Stimulated activated CD4-positive, alpha-beta T cell treated with anti-CD3 and anti-CD28 coated beads, TNF-alpha, amount 100 ng/mL, for 4 hours (primary cell): ENCODE data around the gene RHEB.
A peak's percentile ranks its signal among the peaks of the same experiment; 100 is the strongest.

Source experiments
- DNase-seq, 3 experiments: peaks; one replicate each; pipeline ENCODE4 v3.0.0-alpha.2; 2020; ENCODE audit warnings: low read depth in 3 of 3

The RHEB gene

DNA sequence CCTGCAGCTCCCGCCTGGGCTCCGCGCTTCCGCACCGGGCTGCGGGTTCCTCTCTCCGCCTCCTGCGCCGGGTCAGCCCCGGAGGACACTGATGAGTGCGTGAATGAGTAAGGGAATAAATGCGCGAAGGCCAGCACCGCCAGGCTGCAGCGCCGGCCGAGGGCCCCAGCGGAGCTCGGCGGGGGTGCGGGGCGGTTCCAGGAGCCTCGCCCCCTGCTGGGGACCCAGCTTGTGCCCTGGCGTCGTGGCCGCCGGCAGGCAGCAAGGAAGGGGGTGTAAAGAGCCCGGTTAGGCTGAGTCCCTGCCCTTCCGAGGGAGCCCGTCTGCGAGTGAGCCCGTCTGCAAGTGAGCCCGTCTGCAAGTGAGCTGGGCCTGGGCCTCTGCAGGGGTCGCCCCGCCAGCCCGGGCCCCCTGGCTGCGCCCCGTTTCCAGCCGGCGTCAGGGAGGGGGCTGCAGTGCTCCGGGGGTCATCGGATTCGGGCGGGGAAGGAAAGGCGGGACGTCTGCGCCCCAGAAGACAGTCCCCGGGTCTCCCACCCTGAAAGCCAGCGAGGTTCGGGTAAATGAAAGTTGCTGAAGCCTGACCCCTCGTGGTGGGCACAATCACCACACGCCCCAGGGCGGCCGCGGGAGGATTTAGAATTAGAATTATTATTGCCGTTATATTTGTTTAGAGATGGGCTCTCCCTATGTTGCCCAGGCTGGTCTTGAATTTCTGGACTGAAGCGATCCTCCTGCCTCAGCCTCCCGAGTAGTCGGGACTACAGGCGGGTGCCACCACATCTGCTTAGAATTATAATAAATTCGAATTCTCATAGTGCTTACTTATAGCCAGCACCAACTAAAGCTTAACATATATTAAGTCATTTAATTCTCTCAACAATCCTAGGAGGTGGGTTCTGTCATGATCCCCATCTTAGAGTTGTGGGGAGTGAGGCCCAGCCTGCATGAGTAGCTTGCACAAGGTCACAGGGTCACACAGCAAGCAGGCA is 71.1 kb downstream of the RHEB start:
- peak; percentile 58 to 69 (median 64) for DNase-seq

DNA sequence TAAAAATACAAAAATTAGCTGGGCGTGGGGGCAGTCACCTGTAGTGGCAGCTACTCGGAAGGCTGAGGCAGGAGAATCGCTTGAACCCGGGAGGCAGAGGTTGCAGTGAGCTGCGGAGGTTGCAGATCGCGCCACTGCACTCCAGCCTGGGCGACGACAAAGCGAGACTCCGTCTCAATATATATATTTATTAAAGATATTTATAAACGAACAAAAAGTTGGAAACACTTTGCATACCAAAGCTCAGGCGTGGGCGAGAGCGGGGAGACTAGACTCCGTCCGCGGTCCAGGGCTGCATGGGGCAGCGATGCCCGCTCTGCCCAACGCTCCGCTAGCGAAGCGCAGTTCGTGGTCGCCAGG is 71.8 kb downstream of the RHEB start:
- DNase-seq, result no peak

DNA sequence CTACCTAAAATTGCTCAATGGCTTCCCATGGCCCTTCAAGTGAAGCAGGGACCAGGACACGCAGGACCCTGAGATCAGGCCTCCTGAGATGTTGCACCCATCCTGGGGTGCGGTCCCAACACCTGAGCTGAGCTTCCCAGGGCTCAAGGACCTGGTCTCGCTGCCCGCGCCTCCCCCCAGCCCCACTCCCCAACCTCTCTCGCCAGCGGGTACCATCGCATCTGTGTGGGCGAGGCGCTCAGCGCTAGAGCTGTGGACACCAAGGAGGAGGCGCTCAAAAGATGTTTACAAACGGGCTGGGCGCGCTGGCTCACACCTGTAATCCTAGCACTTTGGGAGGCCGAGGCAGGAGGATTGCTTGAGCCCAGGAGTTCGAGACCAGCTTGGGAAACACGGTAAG is 72.4 kb downstream of the RHEB start:
- no peak for DNase-seq

DNA sequence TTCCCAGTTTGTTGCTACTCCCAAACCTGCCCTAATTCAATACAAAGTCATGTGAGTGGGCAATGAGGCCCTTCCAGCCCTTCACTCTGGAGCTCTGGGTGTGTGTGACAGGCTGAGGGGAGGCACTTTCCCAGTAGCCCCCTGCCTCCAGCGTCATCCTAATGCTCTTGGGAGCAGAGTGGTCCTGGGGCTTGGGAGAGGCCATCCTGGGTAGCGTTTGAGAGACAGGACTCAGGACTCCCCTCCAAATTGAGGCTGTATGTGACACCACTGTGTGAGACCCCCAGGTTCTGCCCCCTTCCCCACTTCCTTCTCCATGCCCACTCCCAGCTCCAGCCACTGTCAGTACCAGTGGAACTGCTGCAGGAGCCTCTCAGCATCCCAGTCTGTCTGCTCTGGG is 73.3 kb downstream of the RHEB start:
- no peak for DNase-seq

DNA sequence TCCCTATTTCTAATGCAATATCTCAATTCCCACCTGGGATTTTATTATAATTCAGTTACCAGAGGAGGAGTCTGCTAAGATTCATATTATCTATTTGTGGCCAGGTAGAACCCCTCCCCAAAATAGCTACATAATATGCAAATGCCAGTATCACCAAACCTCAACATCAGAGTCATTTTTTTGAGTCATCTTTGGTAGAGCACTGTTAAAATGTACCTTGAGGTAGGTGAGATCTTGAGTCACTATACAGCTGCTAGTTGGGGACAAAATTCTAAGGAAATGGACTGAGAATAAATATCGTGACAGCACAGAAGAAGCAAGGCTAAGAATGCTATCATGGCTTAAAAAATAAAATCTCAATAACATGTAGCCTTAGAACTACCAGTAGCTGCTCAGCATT is 75.1 kb downstream of the RHEB start:
- no peak for DNase-seq

DNA sequence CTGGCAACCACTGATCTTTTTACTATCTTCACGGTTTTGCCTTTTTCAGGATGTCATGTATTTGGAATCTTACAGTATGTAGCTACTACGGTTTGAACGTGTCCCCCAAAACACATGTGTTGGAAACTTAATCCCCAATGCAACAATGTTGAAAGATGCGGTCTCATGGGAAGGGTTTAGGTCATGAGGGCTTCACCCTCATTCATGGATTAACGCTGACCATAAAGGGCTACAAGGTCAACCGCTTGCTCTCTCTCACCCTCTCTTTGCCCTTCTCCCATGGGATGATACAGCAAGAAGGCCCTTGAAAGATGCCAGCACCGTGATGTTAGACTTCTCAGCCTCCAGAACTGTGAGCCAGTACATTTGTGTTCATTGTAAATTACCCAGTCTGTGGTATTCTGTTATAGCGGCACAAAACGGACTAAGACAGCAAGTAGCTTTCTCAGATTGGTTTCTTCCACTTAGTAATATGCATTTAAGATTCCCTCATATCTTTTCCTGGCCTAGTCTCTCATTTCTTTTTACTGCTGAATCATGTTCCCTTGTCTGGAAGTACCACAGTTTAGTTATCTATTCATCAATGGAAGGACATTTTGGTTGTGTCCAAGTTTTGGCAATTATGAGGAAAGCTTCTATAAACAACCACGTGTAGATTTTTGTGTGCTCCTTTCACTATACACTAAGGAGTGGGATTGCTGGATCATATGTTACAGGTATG is 76.8 kb downstream of the RHEB start:
- no peak for DNase-seq

DNA sequence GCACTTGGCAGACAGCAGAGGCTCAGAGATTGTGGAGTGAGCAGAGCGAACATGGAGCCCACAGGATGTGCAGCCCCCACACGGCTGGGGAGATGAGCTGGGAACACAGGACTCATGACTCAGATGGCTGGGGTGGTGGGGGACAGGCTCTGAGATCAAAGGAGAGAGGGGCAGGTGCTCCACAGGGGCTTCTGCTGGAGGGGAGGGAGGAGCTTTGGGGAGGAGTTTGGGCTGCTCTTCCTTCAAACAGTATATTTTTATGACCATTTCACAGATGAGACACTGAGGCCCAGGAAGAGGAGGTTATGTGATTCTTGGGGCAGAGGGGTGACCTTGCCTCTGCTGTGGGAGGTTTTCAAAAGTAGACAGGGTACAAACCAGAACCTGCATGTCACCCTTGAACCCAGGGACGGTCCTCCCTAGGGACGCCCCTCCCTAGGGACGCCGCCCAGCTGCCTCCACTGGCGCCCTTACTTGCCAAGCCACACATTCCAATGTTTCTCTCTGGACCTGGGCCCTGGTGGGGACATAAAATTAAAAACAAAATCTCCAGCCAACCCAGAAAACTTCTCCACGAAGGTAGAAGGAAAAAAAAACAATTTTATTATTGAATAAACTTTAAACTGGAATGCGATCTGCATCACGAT is 78.8 kb downstream of the RHEB start:
- DNase-seq, result no peak

DNA sequence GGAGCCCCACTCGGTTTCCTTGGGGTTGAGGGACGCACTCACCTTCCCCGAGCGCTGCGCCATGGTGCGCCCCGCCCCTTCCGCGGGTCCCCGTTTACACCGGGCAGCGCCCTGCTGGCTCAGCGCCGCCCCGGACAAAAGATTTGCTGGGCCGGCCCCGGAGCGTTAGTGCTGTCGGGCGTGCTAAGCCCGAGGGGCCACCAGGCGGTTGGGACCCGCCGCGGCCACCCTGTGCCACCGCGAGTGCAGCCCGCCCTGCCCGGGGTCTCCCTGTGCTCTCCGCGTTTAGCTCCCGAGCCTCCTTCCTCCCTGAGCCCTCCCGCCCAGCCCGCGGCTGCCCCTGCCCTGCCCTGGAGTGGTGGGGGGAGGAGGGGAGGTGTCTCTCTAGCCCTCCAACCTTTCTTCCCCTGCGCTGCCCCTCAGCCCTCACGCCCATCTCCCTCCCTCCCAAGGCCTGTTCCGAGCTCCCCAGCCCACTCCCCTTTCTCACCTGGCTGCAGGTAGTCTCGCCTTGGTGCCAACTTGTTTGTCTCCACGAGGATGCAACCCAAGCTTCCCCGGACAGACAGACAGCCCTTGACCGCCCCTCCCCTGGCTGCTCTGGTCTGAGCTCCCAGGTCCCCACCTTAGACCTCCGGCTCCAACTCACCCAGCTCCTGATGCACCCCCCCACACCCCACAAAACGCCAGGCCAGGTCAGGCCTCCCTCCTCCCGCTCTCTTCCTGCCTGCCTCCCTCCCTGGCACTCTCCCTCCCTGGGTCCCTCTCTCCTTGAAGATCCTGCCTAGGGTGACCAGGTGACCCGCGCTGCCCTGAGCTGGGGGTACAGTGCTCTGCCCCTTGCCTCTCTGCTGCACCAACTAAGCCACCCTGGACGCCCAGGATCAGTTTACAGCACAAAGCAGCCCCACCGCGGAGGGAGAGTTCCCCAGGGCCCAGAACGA is 79.6 kb downstream of the RHEB start, which contains the start of gene CRYGN:
CRYGN (minus strand) TSS at position 287 of the 944 bp plus-strand sequence; CDS start at position 63, 224 bp downstream.
- DNase-seq, result no peak

DNA sequence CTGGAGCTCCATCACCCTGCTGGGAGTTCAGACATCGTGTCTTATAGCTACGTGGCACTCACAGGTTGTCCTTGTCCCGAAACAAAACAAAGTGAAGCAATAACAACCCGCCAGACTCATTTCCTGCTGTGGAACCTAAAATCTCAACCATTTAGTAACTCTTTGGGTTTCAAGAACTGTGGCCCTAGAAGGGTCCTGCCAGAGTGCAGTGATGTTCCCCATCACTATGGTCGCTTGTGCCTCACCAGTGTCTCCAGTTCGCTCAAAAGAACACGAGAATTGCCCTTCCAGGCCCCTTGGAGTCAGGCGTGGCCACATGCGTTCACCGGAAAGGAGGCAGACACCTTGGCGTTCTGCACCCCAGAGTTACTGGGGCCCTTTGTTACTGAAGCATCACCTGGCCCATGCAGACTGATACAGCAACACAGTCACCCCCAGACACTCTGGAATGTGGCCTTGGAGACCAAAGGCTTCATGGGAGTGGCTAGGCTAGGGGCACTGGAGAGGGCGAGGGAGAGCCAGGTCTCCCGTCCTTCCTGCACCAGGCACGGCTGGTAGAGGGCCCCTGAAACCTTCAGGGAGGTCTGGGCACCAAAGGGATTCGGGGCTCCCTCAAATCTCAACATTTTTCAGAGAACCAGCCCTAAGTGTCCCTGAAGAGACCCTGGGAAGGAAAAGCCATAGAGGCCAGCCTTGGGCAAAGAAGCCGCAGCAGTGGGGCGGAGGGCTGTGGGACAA is 80.7 kb downstream of the RHEB start:
- no peak for DNase-seq

DNA sequence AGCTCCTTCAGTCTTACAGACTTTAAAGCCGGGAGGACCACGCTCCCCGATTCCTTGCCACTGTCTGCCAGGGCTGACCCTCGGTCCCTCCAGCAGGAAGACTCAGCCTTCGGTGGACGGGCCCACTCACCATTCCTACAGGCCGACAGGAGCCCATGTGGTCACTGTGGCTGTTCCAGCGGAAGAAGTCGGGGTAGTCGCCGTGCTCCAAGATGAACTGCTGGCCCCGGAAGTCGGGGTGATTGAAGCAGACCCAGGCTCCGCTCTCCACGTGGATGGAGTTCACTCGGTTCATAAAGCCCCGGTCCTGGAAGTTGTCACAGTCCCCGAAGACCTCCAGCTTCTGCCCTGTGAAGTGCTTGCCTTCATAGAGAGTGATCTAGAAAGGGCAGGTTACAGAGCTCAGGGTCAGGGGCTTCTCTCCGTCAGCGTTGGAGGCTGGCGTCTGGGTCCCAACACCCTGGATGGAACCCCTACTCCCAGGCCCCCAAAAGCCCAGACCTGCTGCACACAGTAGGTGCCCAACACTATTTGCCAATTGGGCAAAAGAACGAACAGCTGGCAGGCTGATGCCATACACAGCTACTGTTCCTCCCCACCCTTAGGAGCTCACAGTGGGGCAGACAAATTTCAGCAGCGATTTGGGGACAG is 81.7 kb downstream of the RHEB start:
- DNase-seq, result no peak

DNA sequence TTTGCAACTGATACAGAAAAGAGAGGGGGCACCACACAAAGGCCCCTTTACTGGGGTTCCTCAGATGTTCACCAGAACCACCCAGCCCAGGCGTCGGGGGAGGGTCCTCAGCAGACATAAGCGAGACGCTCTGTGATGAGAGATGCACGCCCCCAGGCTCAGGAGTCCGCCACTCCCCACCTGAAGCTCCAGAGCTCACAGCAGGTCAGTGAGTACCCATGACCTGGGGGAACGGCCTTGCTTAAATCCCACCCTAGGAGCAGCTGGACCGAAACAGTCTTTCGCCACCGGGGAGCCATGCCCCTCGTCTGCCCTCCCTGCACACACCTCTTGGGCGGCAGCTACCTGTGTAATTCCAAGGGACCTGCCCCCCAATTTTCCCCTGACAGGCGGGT is 82.5 kb downstream of the RHEB start:
- DNase-seq, result no peak

DNA sequence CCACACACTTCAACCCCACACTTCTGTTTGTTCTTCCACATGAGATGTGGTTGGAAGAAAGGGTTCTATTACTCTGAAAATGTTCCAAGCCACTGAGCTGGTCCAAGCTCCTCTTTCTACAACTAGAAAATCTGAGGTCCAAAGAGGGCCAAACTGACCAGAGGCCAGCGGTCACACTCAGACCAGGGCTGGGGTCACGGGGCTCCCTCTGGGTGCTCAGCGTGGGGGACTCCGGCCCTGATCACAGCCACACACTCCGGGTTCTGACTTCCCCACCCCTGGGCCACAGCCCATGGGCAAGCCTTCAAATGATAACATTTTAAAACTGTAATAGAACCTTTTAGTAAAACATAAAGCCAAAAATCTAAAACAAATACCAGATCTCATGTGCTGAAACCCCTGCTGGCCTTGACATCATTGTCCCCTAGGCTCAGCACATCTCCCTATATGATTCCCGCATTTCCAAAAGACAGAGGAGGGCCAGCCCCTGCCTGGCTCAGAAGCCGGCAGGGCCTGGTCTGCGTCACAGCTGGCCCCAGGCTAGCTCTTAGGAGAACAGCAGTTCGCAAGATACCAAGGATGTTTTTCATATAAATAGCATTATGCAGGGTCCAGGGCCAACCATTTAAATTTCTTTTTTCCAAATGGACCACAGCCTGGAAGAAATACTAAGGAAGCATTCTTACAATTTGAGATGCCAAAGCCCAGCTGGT is 83.1 kb downstream of the RHEB start:
- DNase-seq, result no peak

DNA sequence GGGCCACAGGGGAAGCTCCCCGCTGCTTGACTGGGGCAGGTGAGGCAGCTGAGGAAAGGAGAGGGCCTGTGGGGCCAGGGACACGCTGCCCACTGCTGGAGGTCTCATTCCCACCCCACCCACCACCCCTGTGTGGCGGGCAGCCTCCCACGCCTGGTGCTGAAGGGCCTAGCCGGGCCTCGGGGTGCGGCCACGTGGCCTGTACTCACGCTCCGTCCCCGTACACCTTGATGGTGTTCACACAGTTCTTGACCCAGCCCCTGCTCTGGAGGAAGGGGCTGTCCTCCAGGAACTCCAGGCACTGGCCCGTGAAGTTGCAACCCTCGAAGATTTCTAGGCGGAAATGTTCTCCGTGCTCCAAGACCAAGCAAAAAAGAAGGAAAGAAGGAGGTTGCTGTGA is 83.7 kb downstream of the RHEB start:
- DNase-seq, result no peak

DNA sequence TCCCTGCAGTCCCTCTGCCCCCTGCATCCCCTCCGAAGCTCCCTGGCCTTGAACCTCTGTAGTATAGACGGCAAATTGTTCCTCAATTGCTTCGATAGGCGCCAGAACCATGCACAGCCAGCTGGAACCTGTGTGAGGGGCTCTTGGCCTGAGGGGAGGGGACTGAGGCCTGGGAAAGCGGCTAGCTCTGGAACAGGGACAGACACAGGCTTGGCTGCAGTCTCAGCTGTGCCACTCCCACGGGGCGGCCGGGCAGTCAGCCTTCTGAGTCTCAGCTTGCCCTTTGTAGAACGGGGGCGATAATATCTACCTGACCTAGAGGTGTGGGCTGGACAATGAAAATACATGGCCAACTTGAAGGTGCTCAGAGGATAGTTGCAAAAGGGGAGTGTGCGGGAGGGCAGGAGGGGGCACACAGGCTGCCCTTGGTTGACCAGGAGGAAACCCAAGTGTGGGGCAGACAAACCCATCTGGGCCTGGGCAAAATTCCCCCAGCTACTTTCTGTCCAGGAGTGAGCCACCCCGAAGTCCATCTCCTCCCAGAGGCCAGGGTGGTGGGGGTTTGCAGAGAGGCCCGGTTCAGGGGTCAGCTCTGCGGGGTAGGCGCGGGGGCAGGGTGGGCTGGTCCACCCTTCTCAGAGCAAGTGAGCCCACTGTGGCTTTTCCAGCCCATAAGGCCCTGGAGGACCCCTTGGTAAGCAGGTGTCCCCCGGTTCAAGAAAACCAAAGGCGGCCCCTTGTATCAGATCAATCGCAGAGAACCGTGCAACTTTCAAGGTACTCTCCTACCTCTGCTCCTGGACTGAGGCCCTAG is 84.4 kb downstream of the RHEB start:
- DNase-seq, result no peak

DNA sequence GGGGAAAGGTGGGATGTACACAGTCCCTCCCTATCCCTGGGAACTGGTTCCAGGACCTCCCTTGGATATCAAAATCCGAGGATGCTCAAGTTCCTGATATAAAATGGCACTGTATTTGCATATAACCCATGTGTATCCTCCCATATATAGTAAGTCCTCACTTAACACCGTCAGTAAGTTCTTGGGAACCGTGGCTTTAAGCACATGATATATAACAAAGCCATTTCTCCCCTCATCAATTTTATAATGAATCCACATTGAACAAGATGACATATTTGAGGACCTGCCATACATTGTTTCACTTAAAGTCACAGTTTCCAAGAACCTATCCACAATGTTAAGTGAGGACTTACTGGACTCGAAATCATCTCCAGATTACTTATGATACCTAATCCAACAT is 85.1 kb downstream of the RHEB start:
- no peak for DNase-seq

DNA sequence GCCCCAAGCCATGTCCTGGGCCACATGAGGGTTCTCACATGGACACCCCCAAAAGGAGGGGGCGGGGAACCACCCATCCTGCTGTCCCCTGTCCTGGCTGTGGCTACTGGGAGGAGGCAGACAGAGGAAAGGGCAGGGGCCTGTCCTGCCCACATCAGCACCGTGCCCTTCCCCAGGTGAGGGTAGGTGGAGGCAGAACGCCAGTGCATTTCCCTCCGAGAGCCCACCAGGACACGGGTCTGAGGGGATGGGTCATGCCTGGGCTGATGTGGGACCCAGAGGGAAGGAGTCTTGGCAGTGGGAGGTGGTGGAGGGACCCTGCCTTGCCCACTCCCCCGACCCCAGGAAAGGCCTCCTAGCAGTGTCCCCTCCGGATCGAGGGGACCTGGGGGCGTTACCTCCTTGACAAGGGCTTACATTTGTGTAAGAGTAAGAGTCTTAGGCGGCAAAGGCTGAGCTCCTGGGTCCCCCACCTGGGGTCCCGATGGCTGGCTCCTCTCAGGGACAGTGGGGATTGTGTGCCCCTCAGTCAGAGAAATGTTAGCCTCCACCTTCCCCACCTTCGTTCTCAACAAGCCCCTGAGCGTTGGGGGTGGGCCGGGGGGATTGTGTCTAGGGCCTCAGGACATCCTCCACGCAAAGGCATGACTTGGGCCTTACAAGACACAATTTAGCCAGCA is 85.8 kb downstream of the RHEB start:
- DNase-seq, result no peak

DNA sequence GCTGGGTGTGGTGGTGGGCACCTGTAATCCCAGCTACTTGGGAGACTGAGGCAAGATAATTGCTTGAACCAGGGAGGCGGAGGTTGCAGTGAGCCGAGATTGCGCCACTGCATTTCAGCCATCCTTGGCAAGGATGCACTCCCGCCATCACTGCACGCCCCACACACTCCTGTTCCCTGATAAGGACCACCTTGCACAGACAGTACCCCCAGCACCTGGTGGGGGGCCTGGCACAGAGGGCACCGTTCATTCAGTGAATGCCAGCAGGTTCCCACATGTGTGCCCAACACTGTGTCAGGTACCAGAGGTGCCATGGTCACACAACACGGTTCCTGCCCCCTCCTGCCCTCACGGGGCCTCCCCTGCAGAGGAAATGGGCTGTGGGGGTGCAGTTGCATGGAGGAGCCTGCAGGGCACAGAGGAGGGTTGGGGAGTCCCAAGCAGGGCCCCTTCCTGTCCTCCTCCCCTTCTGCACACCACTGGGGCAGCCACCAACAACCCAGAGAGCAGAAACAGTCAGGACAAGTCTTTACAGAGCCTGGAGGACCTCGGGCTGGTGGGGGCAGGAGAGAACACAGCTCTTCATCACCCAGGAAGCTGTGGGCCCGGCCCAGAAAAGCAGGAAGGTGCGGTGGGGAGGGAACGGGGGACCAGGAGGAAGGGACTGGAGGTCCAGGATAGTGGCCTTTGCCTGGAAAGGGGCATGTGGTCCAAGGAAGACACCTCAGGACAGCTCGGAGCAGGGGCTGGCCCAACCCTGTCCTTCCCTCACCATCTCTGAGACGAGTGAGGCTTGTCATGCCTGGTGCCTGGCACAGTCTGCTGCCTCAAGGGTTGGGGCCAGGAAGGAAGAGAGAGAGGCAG is 86.8 kb downstream of the RHEB start:
- DNase-seq, result no peak
